GM21360 (cell line): ENCODE results near the gene VWCE.

Experiments
- ATAC-seq: cut with Tn5 transposase; IDR thresholded peaks from one replicate; pipeline ENCODE4 v1.9.1; 2021; ENCODE audit warnings: mild to moderate bottlenecking, moderate library complexity; ENCODE audit not compliant: unreplicated experiment

VWCE gene

GRCh38 chr11:61281581-61282250 lies 13.4 kb downstream of the VWCE start:
- ATAC-seq, result no peak

- no peak for ATAC-seq
These were observed 14.1 kb downstream of the VWCE start for GRCh38 chr11:61280883-61281580.

GRCh38 chr11:61279934-61280659 lies 15.0 kb downstream of the VWCE start:
- ATAC-seq, result no peak

GRCh38 chr11:61278001-61278470 lies 17.1 kb downstream of the VWCE start:
- ATAC-seq, result no peak

GRCh38 chr11:61277186-61278000 lies 17.7 kb downstream of the VWCE start:
- no peak for ATAC-seq

- no peak for ATAC-seq
These were observed 19.9 kb downstream of the VWCE start for GRCh38 chr11:61275191-61275590.

- ATAC-seq, result no peak
These were observed 21.0 kb downstream of the VWCE start for GRCh38 chr11:61274084-61274483.

- ATAC-seq, result no peak
These were observed 21.7 kb downstream of the VWCE start for GRCh38 chr11:61273178-61274078.

GRCh38 chr11:61272731-61273130 lies 22.4 kb downstream of the VWCE start:
- no peak for ATAC-seq

- no peak for ATAC-seq
These were observed 24.6 kb downstream of the VWCE start for GRCh38 chr11:61270354-61271076.

GRCh38 chr11:61268588-61269250 lies 26.4 kb downstream of the VWCE start:
- no peak for ATAC-seq

GRCh38 chr11:61267437-61267841 lies 27.7 kb downstream of the VWCE start:
- ATAC-seq, result no peak

GRCh38 chr11:61266602-61267001 lies 28.5 kb downstream of the VWCE start:
- no peak for ATAC-seq

GRCh38 chr11:61265357-61265756 lies 29.8 kb downstream of the VWCE start:
- no peak for ATAC-seq

- no peak for ATAC-seq
These were observed 30.3 kb downstream of the VWCE start for GRCh38 chr11:61264795-61265194.

- no peak for ATAC-seq
These were observed 30.7 kb downstream of the VWCE start for GRCh38 chr11:61264371-61264770.

- ATAC-seq, result no peak
These were observed 35.8 kb downstream of the VWCE start for GRCh38 chr11:61259363-61259762.

- ATAC-seq, result no peak
These were observed 36.6 kb downstream of the VWCE start for GRCh38 chr11:61258546-61258945.
